ENCODE results near the gene FANCI. TPM values are rescaled to one million over a fixed set of nuclear protein-coding genes. Genes with fewer than 3 reads are reported as not detected.

Gene FANCI
- total and polyA plus RNA-seq, 2 of the 4 experiments (the other 2 are of a cell fraction) = 13.2 to 34.2 TPM

DNA sequence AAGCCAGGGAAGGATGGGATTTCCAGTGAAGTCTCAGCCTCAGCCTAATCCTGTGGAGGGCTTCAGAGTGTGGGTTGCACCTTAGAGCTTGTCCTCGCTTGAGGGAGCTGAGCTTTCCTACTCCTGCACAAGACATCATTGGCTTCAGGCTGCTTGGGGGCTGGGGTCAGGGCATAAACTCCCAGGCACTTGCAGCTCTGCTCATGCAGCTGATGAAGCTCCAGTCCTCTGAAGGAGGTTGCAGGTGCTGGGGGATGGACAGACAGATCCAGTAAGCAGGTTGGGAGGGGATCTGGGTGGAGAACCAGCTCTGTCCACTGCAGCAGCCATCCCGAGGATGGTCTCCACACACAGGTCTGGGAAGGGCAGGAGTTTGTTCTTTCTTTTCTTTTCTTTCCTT is 110.2 kb downstream of the FANCI start:
- ATAC-seq (ENCODE audit: low read depth) (no peak), DNase-seq (no peak)
- no peak overlapping the region for H3K27ac ChIP-seq (ENCODE audit: insufficient read depth, low read length)
- H3K56ac ChIP-seq (ENCODE audit: extremely low read depth, insufficient read depth, low read length) = no peak overlapping the region
- H3K27me3 ChIP-seq (ENCODE audit: control insufficient read depth, insufficient read depth, low read length) = peaks cover 54% of the 10 kb centered on the region
- no peaks in the 10 kb centered on the region for H3K9me1 ChIP-seq (ENCODE audit: insufficient read depth, low read length)
- intact Hi-C loops (cut with micrococcal nuclease) (no loop called here), in situ Hi-C loops (cut with MboI; ENCODE audit: low sequenced_read_pairs) (no loop called here), dilution Hi-C loops (cut with HindIII; ENCODE audit: low sequenced_read_pairs, unreplicated experiment) (no loop called here)
- no peak overlapping the region for H4K5ac ChIP-seq (ENCODE audit: low read depth, low read length)
- H2BK5ac ChIP-seq (ENCODE audit: low read depth, low read length, poor library complexity, severe bottlenecking) = no peak overlapping the region
- 0 out of 2 replicates have a peak, but pooled peaks cover 2% of the 10 kb centered on the region for H4K20me1 ChIP-seq (ENCODE audit: insufficient read depth, low read length)
- no peaks in the 10 kb centered on the region for H3K4me1 ChIP-seq (ENCODE audit: control insufficient read depth, insufficient read depth, low read length)
- no peak overlapping the region for H2AK5ac ChIP-seq (ENCODE audit: low read depth, low read length)
- H3K9ac ChIP-seq (ENCODE audit: low read depth, low read length) = no peak overlapping the region
- no peak overlapping the region for H4K8ac ChIP-seq (ENCODE audit: low read depth in 2 of 2, low read length in 2 of 2)
- H3K4me2 ChIP-seq (ENCODE audit: low read depth, low read length) = no peak overlapping the region
- H3K14ac ChIP-seq (replicated peaks; ENCODE audit: low read depth, low read length) = no peak overlapping the region
- ChIA-PET POLR2A (ENCODE audit: unreplicated experiment) (no interaction called here), CTCF (no interaction called here)
- no peak overlapping the region for H2BK20ac ChIP-seq (ENCODE audit: low read depth, low read length)
- H3K4me3 ChIP-seq (ENCODE audit: insufficient read depth, low read depth, low read length) = no peak overlapping the region
- H3K18ac ChIP-seq (ENCODE audit: low read depth, low read length) = no peak overlapping the region
- BruUV-seq (replicated peaks) = no TSS peak
- WGBS, 2 experiments (ENCODE audit: extremely low coverage in 2 of 2, insufficient read length in 1 of 2) = no CpG with 5 or more reads among the region's 2 CpGs
- H2BK15ac ChIP-seq (ENCODE audit: low read depth, low read length) = no peak overlapping the region
- no peak overlapping the region for H3K23ac ChIP-seq (ENCODE audit: low read depth, low read length)
- no peaks in the 10 kb centered on the region for H3K79me1 ChIP-seq (ENCODE audit: low read depth in 1 of 2, low read length in 2 of 2)
- no peak overlapping the region for H4K91ac ChIP-seq (ENCODE audit: insufficient read depth, low read depth, low read length)
- H2BK120ac ChIP-seq (ENCODE audit: low read depth, low read length) = no peak overlapping the region
- H3K36me3 ChIP-seq (ENCODE audit: control insufficient read depth, insufficient read depth, low read length) = no peaks in the 10 kb centered on the region
- H3K9me3 ChIP-seq (ENCODE audit: control insufficient read depth, insufficient read depth, low read length) = no peaks in the 10 kb centered on the region
- no peak for TF ChIP-seq CEBPB (IDR thresholded peaks at IDR 0.05; ENCODE audit: low read depth, low read length)
- TF ChIP-seq CTCF (conservative IDR thresholded peaks at IDR 0.05; ENCODE audit: low read depth, low read length) = no peak
- no peak for TF ChIP-seq FOS (IDR thresholded peaks at IDR 0.05; ENCODE audit: low read depth, low read length)
- no peak for TF ChIP-seq RAD21 (IDR thresholded peaks at IDR 0.05; ENCODE audit: low read length)
- no peak for TF ChIP-seq CHD1 (IDR thresholded peaks at IDR 0.05; ENCODE audit: low read depth, low read length)
- TF ChIP-seq RCOR1 (IDR thresholded peaks at IDR 0.05; ENCODE audit: insufficient replicate concordance, low read length) = no peak
- TF ChIP-seq POLR2A (IDR thresholded peaks at IDR 0.05; ENCODE audit: low read depth, low read length) = no peak
- TF ChIP-seq SMC3 (IDR thresholded peaks at IDR 0.05; ENCODE audit: low read depth, low read length) = no peak
- no peak for TF ChIP-seq MAZ (IDR thresholded peaks at IDR 0.05; ENCODE audit: borderline replicate concordance, low read depth, low read length)
- no peak for TF ChIP-seq BHLHE40 (IDR thresholded peaks at IDR 0.05; ENCODE audit: low read depth, low read length)
- TF ChIP-seq MAFK (IDR thresholded peaks at IDR 0.05; ENCODE audit: low read depth, low read length) = no peak
- TF ChIP-seq NFE2L2 (IDR thresholded peaks at IDR 0.05; ENCODE audit: low read depth, low read length) = no peak
- TF ChIP-seq RFX5 (IDR thresholded peaks at IDR 0.05; ENCODE audit: low read depth, low read length) = no peak
- no peak for TF ChIP-seq MXI1 (IDR thresholded peaks at IDR 0.05; ENCODE audit: borderline replicate concordance, low read depth, low read length)
- TF ChIP-seq, protein P1, sequence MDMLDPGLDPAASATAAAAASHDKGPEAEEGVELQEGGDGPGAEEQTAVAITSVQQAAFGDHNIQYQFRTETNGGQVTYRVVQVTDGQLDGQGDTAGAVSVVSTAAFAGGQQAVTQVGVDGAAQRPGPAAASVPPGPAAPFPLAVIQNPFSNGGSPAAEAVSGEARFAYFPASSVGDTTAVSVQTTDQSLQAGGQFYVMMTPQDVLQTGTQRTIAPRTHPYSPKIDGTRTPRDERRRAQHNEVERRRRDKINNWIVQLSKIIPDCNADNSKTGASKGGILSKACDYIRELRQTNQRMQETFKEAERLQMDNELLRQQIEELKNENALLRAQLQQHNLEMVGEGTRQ (IDR thresholded peaks at IDR 0.05; ENCODE audit: low read depth, low read length) = no peak
- no peak for TF ChIP-seq ELK1 (IDR thresholded peaks at IDR 0.05; ENCODE audit: borderline replicate concordance, low read depth, low read length)
- H2AFZ ChIP-seq (replicated peaks; ENCODE audit: low read length, poor library complexity) = no peak overlapping the region
- no peak overlapping the region for H2AK9ac ChIP-seq (replicated peaks; ENCODE audit: low read depth, low read length, poor library complexity)
- H3K4ac ChIP-seq (ENCODE audit: low read depth, low read length) = no peak overlapping the region
